ENCODE data around the gene TRIM33. TPM values are rescaled to one million over a fixed set of nuclear protein-coding genes. Genes with fewer than 3 reads are reported as not detected.

The TRIM33 gene
- total RNA-seq, 1 experiment from 2014 or later = 44.5 TPM

DNA sequence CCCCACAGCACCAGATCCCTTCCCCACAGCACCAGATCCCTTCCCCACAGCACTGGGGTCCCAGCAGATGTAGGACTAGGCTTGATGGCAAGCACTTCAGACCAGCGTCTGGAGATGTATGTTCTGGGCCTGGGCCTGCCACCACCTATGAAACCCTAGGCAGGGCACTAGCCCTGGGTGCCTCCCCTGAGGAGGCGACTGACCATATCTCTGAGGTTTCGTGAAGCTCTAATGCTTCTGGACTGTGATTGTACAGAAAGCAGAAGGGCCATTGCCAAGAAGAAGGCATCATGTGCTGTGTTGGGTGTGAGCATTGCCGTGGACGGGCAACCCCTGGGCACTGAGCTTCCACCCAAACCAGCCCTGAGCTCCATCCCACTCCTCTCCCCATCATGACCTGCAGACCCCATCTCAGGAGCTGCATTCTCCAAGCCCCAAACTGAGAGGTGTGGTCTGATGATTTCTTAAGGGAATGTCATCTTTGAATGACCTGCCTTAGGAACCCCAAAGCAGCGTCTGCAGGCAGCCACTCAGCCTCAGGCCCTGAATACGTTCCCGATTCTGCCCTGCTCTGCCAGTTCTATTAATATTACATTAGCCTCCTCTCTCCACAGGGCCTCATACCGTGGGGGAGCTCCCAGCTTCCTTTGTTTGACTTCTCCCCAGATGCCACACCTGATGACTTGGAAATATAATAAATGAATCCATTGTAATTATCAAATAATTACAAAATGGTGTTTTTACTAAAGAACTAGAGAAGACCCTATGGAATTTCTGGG lies 163.4 kb downstream of the TRIM33 start:
- ATAC-seq = no peak
- H3K9me3 Mint-ChIP-seq = no peaks in the 10 kb centered on the region
- POLR2A ChIA-PET = no interaction called here
- no peak for TF ChIP-seq SOX15 (CRISPR knock-in tag; IDR thresholded peaks at IDR 0.05)
- no peak for TF ChIP-seq CREB1 (CRISPR knock-in tag; IDR thresholded peaks at IDR 0.05)
- TF ChIP-seq, protein P1, sequence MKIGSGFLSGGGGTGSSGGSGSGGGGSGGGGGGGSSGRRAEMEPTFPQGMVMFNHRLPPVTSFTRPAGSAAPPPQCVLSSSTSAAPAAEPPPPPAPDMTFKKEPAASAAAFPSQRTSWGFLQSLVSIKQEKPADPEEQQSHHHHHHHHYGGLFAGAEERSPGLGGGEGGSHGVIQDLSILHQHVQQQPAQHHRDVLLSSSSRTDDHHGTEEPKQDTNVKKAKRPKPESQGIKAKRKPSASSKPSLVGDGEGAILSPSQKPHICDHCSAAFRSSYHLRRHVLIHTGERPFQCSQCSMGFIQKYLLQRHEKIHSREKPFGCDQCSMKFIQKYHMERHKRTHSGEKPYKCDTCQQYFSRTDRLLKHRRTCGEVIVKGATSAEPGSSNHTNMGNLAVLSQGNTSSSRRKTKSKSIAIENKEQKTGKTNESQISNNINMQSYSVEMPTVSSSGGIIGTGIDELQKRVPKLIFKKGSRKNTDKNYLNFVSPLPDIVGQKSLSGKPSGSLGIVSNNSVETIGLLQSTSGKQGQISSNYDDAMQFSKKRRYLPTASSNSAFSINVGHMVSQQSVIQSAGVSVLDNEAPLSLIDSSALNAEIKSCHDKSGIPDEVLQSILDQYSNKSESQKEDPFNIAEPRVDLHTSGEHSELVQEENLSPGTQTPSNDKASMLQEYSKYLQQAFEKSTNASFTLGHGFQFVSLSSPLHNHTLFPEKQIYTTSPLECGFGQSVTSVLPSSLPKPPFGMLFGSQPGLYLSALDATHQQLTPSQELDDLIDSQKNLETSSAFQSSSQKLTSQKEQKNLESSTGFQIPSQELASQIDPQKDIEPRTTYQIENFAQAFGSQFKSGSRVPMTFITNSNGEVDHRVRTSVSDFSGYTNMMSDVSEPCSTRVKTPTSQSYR (CRISPR knock-in tag; IDR thresholded peaks at IDR 0.05) = no peak
- H3K36me3 Mint-ChIP-seq = no peaks in the 10 kb centered on the region
- H3K27ac Mint-ChIP-seq = no peak overlapping the region
- DNase-seq (ENCODE audit: low spot score) = no peak
- H3K4me3 Mint-ChIP-seq = no peak overlapping the region
- H3K27me3 Mint-ChIP-seq (ENCODE audit: low read depth) = peaks cover 17% of the 10 kb centered on the region
- H3K4me1 Mint-ChIP-seq = peaks cover 12% of the 10 kb centered on the region
- CTCF ChIA-PET = interaction anchor here (0.8 to 5.7 kb wide), 23 partner anchors 13 to 401 kb away, joined by 3 to 68 read pairs (median 5); partner anchors contain the start of gene OLFML3

DNA sequence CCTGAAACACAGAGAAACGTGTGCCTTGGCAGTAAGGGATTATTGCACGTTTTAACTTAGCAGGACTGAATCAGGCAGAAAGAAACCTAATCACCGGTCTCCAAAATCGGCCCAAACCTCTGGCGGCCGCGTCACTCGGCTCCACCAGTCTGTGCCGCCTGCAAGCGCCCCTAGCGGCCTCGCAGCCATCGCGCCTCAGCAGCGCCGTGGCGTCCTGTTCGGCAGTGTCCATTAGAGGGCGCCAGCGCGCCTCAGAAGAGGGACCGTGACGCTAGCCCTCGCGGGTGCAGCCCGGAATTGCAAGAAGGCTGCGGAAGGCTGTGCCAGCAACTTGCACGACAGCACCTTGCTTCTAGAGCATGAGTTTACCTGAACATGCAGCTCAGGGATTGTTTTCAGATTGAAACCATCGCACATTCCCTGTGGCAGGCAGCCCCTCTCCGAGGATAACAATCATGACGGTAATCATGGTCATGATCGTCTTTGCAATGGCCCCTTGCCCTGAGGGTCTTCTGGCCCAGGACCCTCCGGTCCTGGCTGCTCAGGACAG lies 164.4 kb downstream of the TRIM33 start:
- ChIA-PET POLR2A (interaction anchor here (0.7 kb wide), 1 partner anchor 446 kb away, joined by 5 read pairs; no protein-coding TSS in a partner anchor), CTCF (interaction anchor here (0.6 to 5.7 kb wide), 35 partner anchors 12 to 400 kb away, joined by 3 to 68 read pairs (median 3); partner anchors contain the start of gene OLFML3)
- Mint-ChIP-seq H3K4me3 (peak overlapping the region; percentile 88), H3K9me3 (no peaks in the 10 kb centered on the region), H3K36me3 (no peaks in the 10 kb centered on the region), H3K4me1 (peaks cover 10% of the 10 kb centered on the region), H3K27ac (peak overlapping the region; percentile 94), H3K27me3 (ENCODE audit: low read depth) (peaks cover 17% of the 10 kb centered on the region)
- peak; percentile 92 for ATAC-seq
- DNase-seq (ENCODE audit: low spot score) = peak; percentile 98
- TF ChIP-seq, protein P2, sequence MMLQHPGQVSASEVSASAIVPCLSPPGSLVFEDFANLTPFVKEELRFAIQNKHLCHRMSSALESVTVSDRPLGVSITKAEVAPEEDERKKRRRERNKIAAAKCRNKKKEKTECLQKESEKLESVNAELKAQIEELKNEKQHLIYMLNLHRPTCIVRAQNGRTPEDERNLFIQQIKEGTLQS (CRISPR knock-in tag; conservative IDR thresholded peaks at IDR 0.05) = no peak
- TF ChIP-seq, protein P3, sequence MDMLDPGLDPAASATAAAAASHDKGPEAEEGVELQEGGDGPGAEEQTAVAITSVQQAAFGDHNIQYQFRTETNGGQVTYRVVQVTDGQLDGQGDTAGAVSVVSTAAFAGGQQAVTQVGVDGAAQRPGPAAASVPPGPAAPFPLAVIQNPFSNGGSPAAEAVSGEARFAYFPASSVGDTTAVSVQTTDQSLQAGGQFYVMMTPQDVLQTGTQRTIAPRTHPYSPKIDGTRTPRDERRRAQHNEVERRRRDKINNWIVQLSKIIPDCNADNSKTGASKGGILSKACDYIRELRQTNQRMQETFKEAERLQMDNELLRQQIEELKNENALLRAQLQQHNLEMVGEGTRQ (CRISPR knock-in tag; IDR thresholded peaks at IDR 0.05) = no peak
- TF ChIP-seq ZNF317 (CRISPR knock-in tag; IDR thresholded peaks at IDR 0.05; ENCODE audit: borderline replicate concordance, low read depth) (no peak), ZNF671 (CRISPR knock-in tag; IDR thresholded peaks at IDR 0.05) (no peak), ZNF121 (CRISPR knock-in tag; IDR thresholded peaks at IDR 0.05) (no peak), TEAD1 (CRISPR knock-in tag; IDR thresholded peaks at IDR 0.05) (peak; percentile 41; the same call in 1 of the 2 replicates), CREM (CRISPR knock-in tag; IDR thresholded peaks at IDR 0.05) (peak; percentile 39; the same call in 1 of the 2 replicates), FOXK1 (CRISPR knock-in tag; IDR thresholded peaks at IDR 0.05) (peak; percentile 49; the same call in 1 of the 2 replicates)
- TF ChIP-seq, protein P4, sequence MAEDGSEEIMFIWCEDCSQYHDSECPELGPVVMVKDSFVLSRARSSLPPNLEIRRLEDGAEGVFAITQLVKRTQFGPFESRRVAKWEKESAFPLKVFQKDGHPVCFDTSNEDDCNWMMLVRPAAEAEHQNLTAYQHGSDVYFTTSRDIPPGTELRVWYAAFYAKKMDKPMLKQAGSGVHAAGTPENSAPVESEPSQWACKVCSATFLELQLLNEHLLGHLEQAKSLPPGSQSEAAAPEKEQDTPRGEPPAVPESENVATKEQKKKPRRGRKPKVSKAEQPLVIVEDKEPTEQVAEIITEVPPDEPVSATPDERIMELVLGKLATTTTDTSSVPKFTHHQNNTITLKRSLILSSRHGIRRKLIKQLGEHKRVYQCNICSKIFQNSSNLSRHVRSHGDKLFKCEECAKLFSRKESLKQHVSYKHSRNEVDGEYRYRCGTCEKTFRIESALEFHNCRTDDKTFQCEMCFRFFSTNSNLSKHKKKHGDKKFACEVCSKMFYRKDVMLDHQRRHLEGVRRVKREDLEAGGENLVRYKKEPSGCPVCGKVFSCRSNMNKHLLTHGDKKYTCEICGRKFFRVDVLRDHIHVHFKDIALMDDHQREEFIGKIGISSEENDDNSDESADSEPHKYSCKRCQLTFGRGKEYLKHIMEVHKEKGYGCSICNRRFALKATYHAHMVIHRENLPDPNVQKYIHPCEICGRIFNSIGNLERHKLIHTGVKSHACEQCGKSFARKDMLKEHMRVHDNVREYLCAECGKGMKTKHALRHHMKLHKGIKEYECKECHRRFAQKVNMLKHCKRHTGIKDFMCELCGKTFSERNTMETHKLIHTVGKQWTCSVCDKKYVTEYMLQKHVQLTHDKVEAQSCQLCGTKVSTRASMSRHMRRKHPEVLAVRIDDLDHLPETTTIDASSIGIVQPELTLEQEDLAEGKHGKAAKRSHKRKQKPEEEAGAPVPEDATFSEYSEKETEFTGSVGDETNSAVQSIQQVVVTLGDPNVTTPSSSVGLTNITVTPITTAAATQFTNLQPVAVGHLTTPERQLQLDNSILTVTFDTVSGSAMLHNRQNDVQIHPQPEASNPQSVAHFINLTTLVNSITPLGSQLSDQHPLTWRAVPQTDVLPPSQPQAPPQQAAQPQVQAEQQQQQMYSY (CRISPR knock-in tag; IDR thresholded peaks at IDR 0.05) = no peak
- TF ChIP-seq, protein P5, sequence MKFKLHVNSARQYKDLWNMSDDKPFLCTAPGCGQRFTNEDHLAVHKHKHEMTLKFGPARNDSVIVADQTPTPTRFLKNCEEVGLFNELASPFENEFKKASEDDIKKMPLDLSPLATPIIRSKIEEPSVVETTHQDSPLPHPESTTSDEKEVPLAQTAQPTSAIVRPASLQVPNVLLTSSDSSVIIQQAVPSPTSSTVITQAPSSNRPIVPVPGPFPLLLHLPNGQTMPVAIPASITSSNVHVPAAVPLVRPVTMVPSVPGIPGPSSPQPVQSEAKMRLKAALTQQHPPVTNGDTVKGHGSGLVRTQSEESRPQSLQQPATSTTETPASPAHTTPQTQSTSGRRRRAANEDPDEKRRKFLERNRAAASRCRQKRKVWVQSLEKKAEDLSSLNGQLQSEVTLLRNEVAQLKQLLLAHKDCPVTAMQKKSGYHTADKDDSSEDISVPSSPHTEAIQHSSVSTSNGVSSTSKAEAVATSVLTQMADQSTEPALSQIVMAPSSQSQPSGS (CRISPR knock-in tag; IDR thresholded peaks at IDR 0.05; ENCODE audit: borderline replicate concordance, low read depth) = no peak
- TF ChIP-seq, protein P6, sequence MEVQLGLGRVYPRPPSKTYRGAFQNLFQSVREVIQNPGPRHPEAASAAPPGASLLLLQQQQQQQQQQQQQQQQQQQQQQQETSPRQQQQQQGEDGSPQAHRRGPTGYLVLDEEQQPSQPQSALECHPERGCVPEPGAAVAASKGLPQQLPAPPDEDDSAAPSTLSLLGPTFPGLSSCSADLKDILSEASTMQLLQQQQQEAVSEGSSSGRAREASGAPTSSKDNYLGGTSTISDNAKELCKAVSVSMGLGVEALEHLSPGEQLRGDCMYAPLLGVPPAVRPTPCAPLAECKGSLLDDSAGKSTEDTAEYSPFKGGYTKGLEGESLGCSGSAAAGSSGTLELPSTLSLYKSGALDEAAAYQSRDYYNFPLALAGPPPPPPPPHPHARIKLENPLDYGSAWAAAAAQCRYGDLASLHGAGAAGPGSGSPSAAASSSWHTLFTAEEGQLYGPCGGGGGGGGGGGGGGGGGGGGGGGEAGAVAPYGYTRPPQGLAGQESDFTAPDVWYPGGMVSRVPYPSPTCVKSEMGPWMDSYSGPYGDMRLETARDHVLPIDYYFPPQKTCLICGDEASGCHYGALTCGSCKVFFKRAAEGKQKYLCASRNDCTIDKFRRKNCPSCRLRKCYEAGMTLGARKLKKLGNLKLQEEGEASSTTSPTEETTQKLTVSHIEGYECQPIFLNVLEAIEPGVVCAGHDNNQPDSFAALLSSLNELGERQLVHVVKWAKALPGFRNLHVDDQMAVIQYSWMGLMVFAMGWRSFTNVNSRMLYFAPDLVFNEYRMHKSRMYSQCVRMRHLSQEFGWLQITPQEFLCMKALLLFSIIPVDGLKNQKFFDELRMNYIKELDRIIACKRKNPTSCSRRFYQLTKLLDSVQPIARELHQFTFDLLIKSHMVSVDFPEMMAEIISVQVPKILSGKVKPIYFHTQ (CRISPR knock-in tag; IDR thresholded peaks at IDR 0.05) = no peak
- TF ChIP-seq, protein P7, sequence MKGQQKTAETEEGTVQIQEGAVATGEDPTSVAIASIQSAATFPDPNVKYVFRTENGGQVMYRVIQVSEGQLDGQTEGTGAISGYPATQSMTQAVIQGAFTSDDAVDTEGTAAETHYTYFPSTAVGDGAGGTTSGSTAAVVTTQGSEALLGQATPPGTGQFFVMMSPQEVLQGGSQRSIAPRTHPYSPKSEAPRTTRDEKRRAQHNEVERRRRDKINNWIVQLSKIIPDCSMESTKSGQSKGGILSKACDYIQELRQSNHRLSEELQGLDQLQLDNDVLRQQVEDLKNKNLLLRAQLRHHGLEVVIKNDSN (CRISPR knock-in tag; IDR thresholded peaks at IDR 0.05) = no peak
- TF ChIP-seq, protein P8, sequence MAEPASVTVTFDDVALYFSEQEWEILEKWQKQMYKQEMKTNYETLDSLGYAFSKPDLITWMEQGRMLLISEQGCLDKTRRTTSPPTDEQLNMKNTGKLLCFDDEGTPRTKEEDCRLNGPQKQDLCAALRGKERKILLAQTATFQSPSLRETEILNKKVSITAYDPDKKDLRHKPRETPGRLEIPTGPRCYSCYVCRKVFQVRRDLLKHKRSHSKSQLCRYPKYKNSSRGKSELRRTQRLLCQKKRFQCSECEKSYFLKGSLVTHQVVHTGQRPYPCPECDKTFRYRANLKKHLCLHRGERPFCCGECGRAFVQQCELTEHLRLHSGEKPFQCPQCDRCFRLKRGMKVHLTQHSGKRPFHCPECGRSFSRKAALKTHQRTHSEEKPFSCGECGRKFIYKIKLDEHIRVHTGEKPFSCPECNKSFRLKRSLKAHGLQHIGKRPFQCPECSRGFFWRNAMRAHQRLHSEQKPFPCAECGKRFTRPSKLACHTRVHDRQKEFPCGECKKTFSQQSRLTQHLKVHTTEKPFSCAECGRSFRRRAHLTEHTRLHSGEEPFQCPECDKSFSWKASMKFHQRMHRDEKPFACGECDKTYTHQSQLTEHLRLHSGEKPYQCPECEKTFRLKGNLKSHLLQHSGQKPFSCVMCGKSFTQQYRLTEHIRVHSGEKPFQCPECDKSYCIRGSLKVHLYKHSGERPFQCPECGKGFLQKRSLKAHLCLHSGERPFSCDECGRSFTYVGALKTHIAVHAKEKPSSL (CRISPR knock-in tag; conservative IDR thresholded peaks at IDR 0.05) = no peak
